Measurements from ENCODE around the gene GPC6. TPM values are rescaled to one million over a fixed set of nuclear protein-coding genes. Genes with fewer than 3 reads are reported as not detected.

GPC6 gene
- total and polyA plus RNA-seq, 2 experiments from 2014 or later: 14.4 to 43.3 TPM

DNA sequence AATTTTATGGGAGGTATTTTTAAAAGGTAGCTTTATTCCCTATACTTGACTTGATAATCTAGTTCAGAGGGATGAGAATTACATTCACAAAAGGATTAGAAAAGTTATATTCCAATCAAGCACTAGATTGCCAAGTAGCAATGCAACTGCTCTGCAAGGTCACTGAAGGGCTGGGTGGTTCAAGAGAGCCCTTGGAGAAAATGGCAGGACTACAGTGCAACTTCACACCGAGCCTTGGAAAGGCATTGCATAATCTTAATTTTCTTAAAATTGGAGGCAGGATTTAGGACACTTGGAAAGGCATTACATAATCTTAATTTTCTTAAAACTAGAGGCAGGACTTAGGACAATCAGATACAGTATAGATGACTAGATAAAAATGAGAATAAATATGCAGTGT lies 936.9 kb downstream of the GPC6 start:
- Histone ChIP-seq H3K36me3 (no peaks in the 10 kb centered on the region), H3K9me3 (ENCODE audit: low read depth) (no peaks in the 10 kb centered on the region), H3K4me1 (ENCODE audit: low read depth) (no peaks in the 10 kb centered on the region), H3K4me3 (no peak overlapping the region), H3K27ac (no peak overlapping the region), H3K27me3 (no peaks in the 10 kb centered on the region)
- TF ChIP-seq, protein P1, sequence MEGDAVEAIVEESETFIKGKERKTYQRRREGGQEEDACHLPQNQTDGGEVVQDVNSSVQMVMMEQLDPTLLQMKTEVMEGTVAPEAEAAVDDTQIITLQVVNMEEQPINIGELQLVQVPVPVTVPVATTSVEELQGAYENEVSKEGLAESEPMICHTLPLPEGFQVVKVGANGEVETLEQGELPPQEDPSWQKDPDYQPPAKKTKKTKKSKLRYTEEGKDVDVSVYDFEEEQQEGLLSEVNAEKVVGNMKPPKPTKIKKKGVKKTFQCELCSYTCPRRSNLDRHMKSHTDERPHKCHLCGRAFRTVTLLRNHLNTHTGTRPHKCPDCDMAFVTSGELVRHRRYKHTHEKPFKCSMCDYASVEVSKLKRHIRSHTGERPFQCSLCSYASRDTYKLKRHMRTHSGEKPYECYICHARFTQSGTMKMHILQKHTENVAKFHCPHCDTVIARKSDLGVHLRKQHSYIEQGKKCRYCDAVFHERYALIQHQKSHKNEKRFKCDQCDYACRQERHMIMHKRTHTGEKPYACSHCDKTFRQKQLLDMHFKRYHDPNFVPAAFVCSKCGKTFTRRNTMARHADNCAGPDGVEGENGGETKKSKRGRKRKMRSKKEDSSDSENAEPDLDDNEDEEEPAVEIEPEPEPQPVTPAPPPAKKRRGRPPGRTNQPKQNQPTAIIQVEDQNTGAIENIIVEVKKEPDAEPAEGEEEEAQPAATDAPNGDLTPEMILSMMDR (IDR thresholded peaks at IDR 0.05; ENCODE audit: low read depth, low read length): no peak
- no peak for DNase-seq (ENCODE audit: low read depth in 1 of 2, low spot score in 1 of 2)

DNA sequence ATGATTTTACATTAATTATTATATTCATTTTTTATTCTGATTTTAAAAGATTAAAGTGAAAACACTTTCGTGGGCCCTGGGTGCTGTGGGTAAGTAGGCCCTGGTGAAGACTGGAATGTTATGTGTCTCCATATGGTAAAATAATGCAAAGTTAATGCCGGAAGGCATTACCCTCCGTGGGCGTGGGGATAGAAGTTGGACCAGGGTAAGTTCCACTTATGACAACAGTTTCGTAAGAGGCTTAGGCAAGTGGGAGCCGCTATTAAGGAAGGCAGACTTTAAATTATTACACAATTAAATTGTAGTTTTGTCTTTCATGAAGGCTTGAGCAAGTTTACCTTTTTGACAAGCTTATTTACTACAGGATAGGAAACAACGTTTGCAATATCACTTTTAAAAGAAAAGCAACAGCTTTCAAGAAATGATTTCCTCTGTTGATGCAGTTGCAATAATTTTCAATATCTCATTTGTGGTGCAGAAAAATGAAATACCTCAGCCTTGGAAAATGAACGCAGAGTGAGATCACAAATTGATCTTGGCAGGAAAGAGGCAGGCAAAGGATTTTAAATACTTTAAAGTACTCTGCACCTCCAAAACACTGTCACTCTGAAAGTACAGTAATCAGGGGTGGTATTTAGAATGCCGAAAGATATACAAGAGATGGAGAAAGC lies 942.3 kb downstream of the GPC6 start:
- TF ChIP-seq, protein P1 (IDR thresholded peaks at IDR 0.05; ENCODE audit: low read depth, low read length): no peak
- no peaks in the 10 kb centered on the region for H3K36me3 ChIP-seq
- H3K27me3 ChIP-seq: no peaks in the 10 kb centered on the region
- no peaks in the 10 kb centered on the region for H3K4me1 ChIP-seq (ENCODE audit: low read depth)
- H3K9me3 ChIP-seq (ENCODE audit: low read depth): no peaks in the 10 kb centered on the region
- no peak overlapping the region for H3K4me3 ChIP-seq
- no peak overlapping the region for H3K27ac ChIP-seq
- peak in 1 of 2 donors; percentile 51 for DNase-seq (ENCODE audit: low read depth in 1 of 2, low spot score in 1 of 2)

DNA sequence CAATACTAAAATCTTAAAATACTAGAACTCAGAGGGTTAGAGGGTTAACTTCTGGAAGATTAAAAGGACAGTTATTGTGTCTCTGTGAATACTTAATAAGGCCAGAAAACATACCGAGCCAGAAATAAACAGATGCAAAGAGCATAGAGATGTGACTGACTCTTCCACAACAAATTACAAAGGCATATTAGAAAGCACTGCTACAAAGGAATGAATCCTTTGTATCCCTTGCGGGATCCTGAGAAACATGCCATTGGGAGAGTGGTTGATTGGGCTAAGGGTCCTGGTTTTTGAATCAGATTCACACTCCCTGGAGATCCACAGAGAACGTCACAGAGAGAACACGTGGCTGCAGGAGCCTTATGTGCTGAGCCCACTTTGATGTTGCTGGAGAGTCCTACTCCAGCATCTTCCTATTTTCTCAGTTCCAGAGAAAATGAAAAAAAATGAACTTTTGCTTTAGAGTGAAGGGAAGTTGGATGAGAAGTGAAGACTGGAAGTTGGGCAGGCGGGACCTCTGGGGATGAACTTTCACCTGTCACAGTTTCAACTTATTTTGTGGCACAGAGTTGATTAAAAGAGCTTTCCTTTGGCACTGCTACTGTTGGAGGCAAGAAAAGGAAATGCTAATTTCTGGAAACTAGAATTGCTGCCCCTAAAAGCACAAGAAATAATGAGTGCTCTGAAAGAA lies 943.0 kb downstream of the GPC6 start:
- Histone ChIP-seq H3K4me1 (ENCODE audit: low read depth) (no peaks in the 10 kb centered on the region), H3K4me3 (no peak overlapping the region), H3K27ac (no peak overlapping the region), H3K9me3 (ENCODE audit: low read depth) (no peaks in the 10 kb centered on the region), H3K27me3 (no peaks in the 10 kb centered on the region), H3K36me3 (no peaks in the 10 kb centered on the region)
- TF ChIP-seq, protein P1 (IDR thresholded peaks at IDR 0.05; ENCODE audit: low read depth, low read length): no peak
- DNase-seq (ENCODE audit: low read depth in 1 of 2, low spot score in 1 of 2): peak in 1 of 2 donors; percentile 6

DNA sequence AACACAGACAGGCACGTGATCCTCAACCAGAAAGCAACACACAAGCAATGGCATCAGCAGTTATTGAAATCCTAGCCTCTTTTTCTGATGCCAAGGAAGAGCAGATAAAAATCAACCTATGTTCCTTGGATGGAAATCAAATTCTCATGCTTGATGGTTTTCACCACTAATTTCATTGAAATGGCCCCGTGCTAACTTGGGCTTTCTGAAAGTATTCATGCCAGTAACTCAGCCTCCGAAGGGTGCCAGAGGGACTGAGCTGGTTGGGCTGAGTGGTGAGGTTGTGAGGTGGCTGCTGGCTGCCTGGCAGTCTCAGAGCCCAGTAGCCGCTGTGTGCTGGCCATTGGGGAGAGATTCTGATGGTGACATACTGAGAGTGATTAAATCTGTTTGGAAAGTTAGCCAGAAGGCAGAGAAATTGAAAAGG lies 943.6 kb downstream of the GPC6 start:
- H3K27ac ChIP-seq: no peak overlapping the region
- DNase-seq (ENCODE audit: low read depth in 1 of 2, low spot score in 1 of 2): peak in 1 of 2 donors; percentile 17
- no peaks in the 10 kb centered on the region for H3K27me3 ChIP-seq
- no peaks in the 10 kb centered on the region for H3K36me3 ChIP-seq
- no peaks in the 10 kb centered on the region for H3K4me1 ChIP-seq (ENCODE audit: low read depth)
- TF ChIP-seq, protein P1 (IDR thresholded peaks at IDR 0.05; ENCODE audit: low read depth, low read length): no peak
- no peak overlapping the region for H3K4me3 ChIP-seq
- no peaks in the 10 kb centered on the region for H3K9me3 ChIP-seq (ENCODE audit: low read depth)

DNA sequence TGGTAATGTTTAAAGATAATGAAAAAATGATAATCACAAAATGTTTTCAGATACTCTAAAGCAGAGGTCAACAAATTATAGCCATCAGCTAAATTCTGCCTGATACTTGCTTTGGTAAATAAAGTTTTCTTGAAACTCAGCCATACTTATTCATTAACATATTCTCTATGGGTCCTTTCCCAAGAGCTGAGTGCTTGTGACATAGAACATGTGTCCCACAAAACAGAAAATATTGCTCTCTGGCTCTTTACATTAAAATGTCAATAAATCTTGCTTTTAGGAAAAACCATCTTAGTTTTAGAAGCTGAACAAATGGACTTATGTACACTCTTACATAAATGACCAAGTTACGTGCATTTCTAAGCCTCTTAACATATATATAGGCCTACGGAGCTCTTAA lies 945.8 kb downstream of the GPC6 start:
- Histone ChIP-seq H3K27me3 (no peaks in the 10 kb centered on the region), H3K4me1 (ENCODE audit: low read depth) (no peaks in the 10 kb centered on the region), H3K9me3 (ENCODE audit: low read depth) (no peaks in the 10 kb centered on the region), H3K36me3 (no peaks in the 10 kb centered on the region), H3K4me3 (no peak overlapping the region), H3K27ac (no peak overlapping the region)
- TF ChIP-seq, protein P1 (IDR thresholded peaks at IDR 0.05; ENCODE audit: low read depth, low read length): no peak
- no peak for DNase-seq (ENCODE audit: low read depth in 1 of 2, low spot score in 1 of 2)
